PC-3 (cell line): ENCODE data around the gene ETV6. TPM values are rescaled to one million over a fixed set of nuclear protein-coding genes. Genes with fewer than 3 reads are reported as not detected.

ENCODE experiments used
- ATAC-seq: fragments of 200-7000 bp; cut with Tn5 transposase; 2 replicates; pipeline ENCODE4 v1.9.1; 2020; ENCODE audit warnings: mild to moderate bottlenecking, moderate library complexity
- BruUV-seq: library from RNA; stranded (reverse); fragments of 400-500 nt; replicated peaks from 2 replicates; lab custom pipeline; 2021; lab: Mats Ljungman, UMichigan
- CTCF ChIA-PET: fragments of 300-600 bp; sonication (Branson Sonifier 250); formaldehyde crosslinking; loops from one replicate; lab custom pipeline; 2022; ENCODE audit warnings: antibody characterized with exemption; lab: Charles Lee
- POLR2A ChIA-PET: fragments of 300-600 bp; sonication (Branson Sonifier 250); formaldehyde crosslinking; loops from one replicate; lab custom pipeline; 2022; ENCODE audit warnings: antibody characterized with exemption; ENCODE audit not compliant: unreplicated experiment; lab: Charles Lee
- DNase-seq: peaks from one replicate; pipeline ENCODE4 v3.0.0-alpha.2; 2015
- H2AFZ ChIP-seq: fragments of 300-600 bp; sonication (generic); 2 replicates; pipeline ENCODE4 v1.6.0; 2016; ENCODE audit warnings: antibody characterized with exemption, low read length
- H3F3A ChIP-seq: fragments of 300-600 bp; sonication (generic); one replicate; pipeline ENCODE4 v1.6.0; 2017; ENCODE audit warnings: antibody characterized with exemption, low read length, control low read depth, mild to moderate bottlenecking; ENCODE audit not compliant: unreplicated experiment
- H3K27ac ChIP-seq: fragments of 300-600 bp; sonication (generic); 2 replicates; pipeline ENCODE4 v1.5.1; 2016; ENCODE audit warnings: mild to moderate bottlenecking, low read length
- H3K27me3 ChIP-seq: fragments of 300-600 bp; sonication (generic); 2 replicates; pipeline ENCODE4 v1.6.1; 2016; ENCODE audit warnings: low read length, mixed read lengths
- H3K36me3 ChIP-seq: fragments of 300-600 bp; sonication (generic); 2 replicates; pipeline ENCODE4 v1.6.1; 2016; ENCODE audit warnings: low read depth, mixed run types, low read length, mixed read lengths
- H3K4me1 ChIP-seq: fragments of 300-600 bp; sonication (generic); 2 replicates; pipeline ENCODE4 v1.5.1; 2016; ENCODE audit warnings: low read length; ENCODE audit not compliant: insufficient read depth
- H3K4me2 ChIP-seq: fragments of 300-600 bp; sonication (generic); 2 replicates; pipeline ENCODE4 v1.6.0; 2016; ENCODE audit warnings: low read length
- H3K4me3 ChIP-seq: fragments of 300-600 bp; sonication (generic); 2 replicates; pipeline ENCODE4 v1.5.1; 2016; ENCODE audit warnings: mild to moderate bottlenecking, low read length, mixed read lengths
- H3K79me2 ChIP-seq: fragments of 300-600 bp; sonication (generic); 2 replicates; pipeline ENCODE4 v1.6.1; 2017; ENCODE audit warnings: low read length, mixed read lengths
- H3K9ac ChIP-seq: fragments of 300-600 bp; sonication (generic); 2 replicates; pipeline ENCODE4 v1.6.0; 2016; ENCODE audit warnings: mild to moderate bottlenecking, low read length
- H3K9me2 ChIP-seq: fragments of 300-600 bp; sonication (generic); replicated peaks from 2 replicates; pipeline ENCODE4 v1.6.1; 2016; ENCODE audit warnings: mixed run types, low read length, mixed read lengths
- H3K9me3 ChIP-seq: fragments of 300-600 bp; sonication (generic); 2 replicates; pipeline ENCODE4 v1.6.1; 2016; ENCODE audit warnings: low read length, mixed read lengths
- H4K20me1 ChIP-seq: fragments of 300-600 bp; sonication (generic); 2 replicates; pipeline ENCODE4 v1.6.1; 2016; ENCODE audit warnings: low read length, mixed read lengths
- EZH2 ChIP-seq: fragments of 300-600 bp; sonication (generic); IDR thresholded peaks from one replicate; pipeline ENCODE4 v1.6.1; 2017; ENCODE audit warnings: antibody characterized with exemption, mild to moderate bottlenecking, low read length; ENCODE audit not compliant: unreplicated experiment
- EZH2phosphoT487 ChIP-seq: fragments of 300-600 bp; sonication (generic); IDR thresholded peaks from 2 replicates; pipeline ENCODE4 v1.6.1; 2018; ENCODE audit warnings: mild to moderate bottlenecking, antibody characterized with exemption, low read length, borderline replicate concordance
- intact Hi-C: fragments of 100-400 bp; cut with micrococcal nuclease; formaldehyde crosslinking; loops from 2 replicates; pipeline ENCODE4 v1.9.0; 2023
- total RNA-seq: library from RNA; depleted of rRNA; stranded (reverse); fragments of >200 nt; gene quantifications from 2 replicates; pipeline ENCODE4 v1.2.3, GENCODE V29; 2014
- TF ChIP-seq, protein P1 (sequence below): fragments of 300-600 bp; sonication (generic); conservative IDR thresholded peaks from 2 replicates; pipeline ENCODE4 v1.5.1; 2017; ENCODE audit warnings: antibody characterized with exemption, low read depth, mild to moderate bottlenecking, low read length

ETV6 gene
- total RNA-seq, 1 experiment from 2014 or later = 5.0 TPM

DNA sequence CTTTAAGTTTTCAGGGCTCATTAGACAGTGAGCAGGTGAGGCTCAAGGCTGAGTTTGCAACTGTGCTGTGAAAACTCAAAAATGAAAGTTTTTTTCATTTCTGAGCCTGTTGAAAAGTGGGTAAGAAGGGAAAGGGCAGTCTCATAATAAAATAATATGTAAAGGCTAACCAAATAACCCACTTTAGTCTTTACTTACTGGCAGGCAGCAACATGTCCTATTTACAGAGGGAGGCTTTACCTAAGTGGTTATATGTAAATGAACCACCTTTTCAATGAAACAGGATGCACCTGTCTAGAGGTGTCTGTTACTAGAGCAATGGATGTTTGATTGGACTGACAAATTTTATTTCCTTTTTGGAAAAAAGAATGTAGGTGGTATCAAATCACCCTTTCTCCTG is 158.0 kb downstream of the ETV6 start:
- no peak for DNase-seq
- Histone ChIP-seq H4K20me1 (no peaks in the 10 kb centered on the region), H3K79me2 (no peaks in the 10 kb centered on the region), H3K4me1 (no peaks in the 10 kb centered on the region), H3K9ac (no peak overlapping the region), H3F3A (no peaks in the 10 kb centered on the region), H3K36me3 (no peaks in the 10 kb centered on the region), H3K4me2 (no peak overlapping the region), H2AFZ (no peak overlapping the region), H3K9me3 (no peaks in the 10 kb centered on the region), H3K27me3 (no peaks in the 10 kb centered on the region), H3K9me2 (no peaks in the 10 kb centered on the region), H3K27ac (no peak overlapping the region), H3K4me3 (no peak overlapping the region)
- no TSS peak for BruUV-seq
- POLR2A ChIA-PET = no interaction called here
- CTCF ChIA-PET = no interaction called here
- intact Hi-C loops = no loop called here
- no peak for ATAC-seq
- TF ChIP-seq EZH2 (no peak), EZH2phosphoT487 (no peak)
- TF ChIP-seq, protein P1, sequence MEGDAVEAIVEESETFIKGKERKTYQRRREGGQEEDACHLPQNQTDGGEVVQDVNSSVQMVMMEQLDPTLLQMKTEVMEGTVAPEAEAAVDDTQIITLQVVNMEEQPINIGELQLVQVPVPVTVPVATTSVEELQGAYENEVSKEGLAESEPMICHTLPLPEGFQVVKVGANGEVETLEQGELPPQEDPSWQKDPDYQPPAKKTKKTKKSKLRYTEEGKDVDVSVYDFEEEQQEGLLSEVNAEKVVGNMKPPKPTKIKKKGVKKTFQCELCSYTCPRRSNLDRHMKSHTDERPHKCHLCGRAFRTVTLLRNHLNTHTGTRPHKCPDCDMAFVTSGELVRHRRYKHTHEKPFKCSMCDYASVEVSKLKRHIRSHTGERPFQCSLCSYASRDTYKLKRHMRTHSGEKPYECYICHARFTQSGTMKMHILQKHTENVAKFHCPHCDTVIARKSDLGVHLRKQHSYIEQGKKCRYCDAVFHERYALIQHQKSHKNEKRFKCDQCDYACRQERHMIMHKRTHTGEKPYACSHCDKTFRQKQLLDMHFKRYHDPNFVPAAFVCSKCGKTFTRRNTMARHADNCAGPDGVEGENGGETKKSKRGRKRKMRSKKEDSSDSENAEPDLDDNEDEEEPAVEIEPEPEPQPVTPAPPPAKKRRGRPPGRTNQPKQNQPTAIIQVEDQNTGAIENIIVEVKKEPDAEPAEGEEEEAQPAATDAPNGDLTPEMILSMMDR = no peak

DNA sequence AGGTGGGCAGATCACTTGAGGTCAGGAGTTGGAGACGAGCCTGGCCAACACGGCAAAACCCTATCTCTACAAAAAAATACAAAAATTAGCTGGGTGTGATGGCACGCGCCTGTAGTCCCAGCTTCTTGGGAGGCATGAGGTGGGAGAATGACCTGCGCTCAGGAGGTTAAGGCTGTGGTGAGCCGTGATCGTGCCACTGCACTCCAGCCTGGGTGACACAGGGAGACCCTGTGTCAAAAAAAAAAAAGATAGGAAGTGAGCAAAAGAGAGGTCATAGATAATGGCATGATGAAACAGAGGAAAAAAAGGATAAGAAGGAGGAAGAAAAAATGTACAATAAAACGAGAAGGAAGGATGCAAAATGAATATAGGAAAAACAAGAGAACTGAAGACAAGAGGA is 159.5 kb downstream of the ETV6 start:
- intact Hi-C loops = no loop called here
- H3F3A ChIP-seq = no peaks in the 10 kb centered on the region
- no peak overlapping the region for H3K27ac ChIP-seq
- H3K9me2 ChIP-seq = no peaks in the 10 kb centered on the region
- H2AFZ ChIP-seq = no peak overlapping the region
- H3K36me3 ChIP-seq = no peaks in the 10 kb centered on the region
- no peak for ATAC-seq
- H3K9me3 ChIP-seq = no peaks in the 10 kb centered on the region
- TF ChIP-seq, protein P1 = no peak
- TF ChIP-seq EZH2 (no peak), EZH2phosphoT487 (no peak)
- ChIA-PET CTCF (no interaction called here), POLR2A (interaction anchor here (0.6 kb wide), 1 partner anchor 504 kb away, joined by 8 read pairs; no protein-coding TSS in a partner anchor)
- no peak overlapping the region for H3K9ac ChIP-seq
- no peak for DNase-seq
- H3K27me3 ChIP-seq = no peaks in the 10 kb centered on the region
- H3K4me1 ChIP-seq = peaks cover 1% of the 10 kb centered on the region; the same call in 1 of the 2 replicates
- no TSS peak for BruUV-seq
- H4K20me1 ChIP-seq = no peaks in the 10 kb centered on the region
- no peak overlapping the region for H3K4me3 ChIP-seq
- H3K4me2 ChIP-seq = no peak overlapping the region
- no peaks in the 10 kb centered on the region for H3K79me2 ChIP-seq

DNA sequence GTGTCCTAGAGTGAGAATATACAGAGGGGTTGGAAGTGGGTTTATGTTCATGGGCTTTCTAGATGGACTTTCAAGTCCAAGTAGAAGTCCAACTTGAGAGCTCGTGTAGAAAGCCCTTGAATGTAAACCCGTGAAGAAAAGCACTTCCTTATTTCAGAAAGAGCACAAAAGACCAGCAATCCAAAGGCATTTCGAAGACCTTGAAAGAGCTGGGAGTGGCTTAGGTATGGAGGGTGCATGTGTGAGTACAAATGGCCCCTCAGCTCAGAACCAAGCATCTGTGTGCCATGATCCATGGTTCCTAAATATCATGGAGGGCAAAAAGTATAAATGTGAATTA is 160.7 kb downstream of the ETV6 start:
- intact Hi-C loops = no loop called here
- no peaks in the 10 kb centered on the region for H3K27me3 ChIP-seq
- no peak overlapping the region for H2AFZ ChIP-seq
- no peaks in the 10 kb centered on the region for H3K36me3 ChIP-seq
- DNase-seq (no peak), ATAC-seq (no peak)
- H3K9ac ChIP-seq = no peak overlapping the region
- TF ChIP-seq, protein P1 = no peak
- TF ChIP-seq EZH2phosphoT487 (no peak), EZH2 (no peak)
- H3K4me1 ChIP-seq = peaks cover 4% of the 10 kb centered on the region; the same call in 1 of the 2 replicates
- ChIA-PET CTCF (no interaction called here), POLR2A (no interaction called here)
- H3K9me2 ChIP-seq = no peaks in the 10 kb centered on the region
- no peak overlapping the region for H3K27ac ChIP-seq
- no peak overlapping the region for H3K4me2 ChIP-seq
- BruUV-seq = no TSS peak
- H3K9me3 ChIP-seq = no peaks in the 10 kb centered on the region
- no peaks in the 10 kb centered on the region for H3F3A ChIP-seq
- H3K79me2 ChIP-seq = no peaks in the 10 kb centered on the region
- H4K20me1 ChIP-seq = no peaks in the 10 kb centered on the region
- no peak overlapping the region for H3K4me3 ChIP-seq
